HEK293T (cell line): ENCODE data around the gene ZNF177.

Experiments
- BHLHE40 ChIP-seq: fragments of 450-650 bp; IDR thresholded peaks from 2 replicates; pipeline ENCODE4 v1.6.1; 2016; ENCODE audit warnings: mild to moderate bottlenecking, moderate library complexity, borderline replicate concordance
- FOXK2 ChIP-seq: fragments of 450-650 bp; IDR thresholded peaks from 2 replicates; pipeline ENCODE4 v1.6.1; 2016; ENCODE audit warnings: mild to moderate bottlenecking

DNA sequence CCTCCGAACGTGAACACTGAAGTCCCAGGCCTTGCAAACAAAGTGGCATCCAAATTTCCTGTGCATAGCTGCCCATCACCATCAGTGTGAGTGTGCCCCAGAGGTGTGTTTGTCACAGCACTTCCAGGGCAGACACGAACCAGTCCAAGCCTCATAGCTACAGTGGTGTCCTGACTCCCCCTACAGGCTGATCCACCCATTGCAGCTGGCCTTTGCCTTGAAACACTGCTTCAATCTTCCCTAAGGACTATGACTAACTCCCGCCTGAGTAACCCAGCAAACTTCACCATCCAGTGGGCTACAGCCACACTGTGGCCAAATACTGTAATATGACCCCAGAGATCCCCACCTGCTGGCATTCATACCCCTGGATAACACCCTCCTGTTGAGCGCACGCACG lies 68.7 kb downstream of the ZNF177 start:
- TF ChIP-seq FOXK2 (no peak), BHLHE40 (no peak)
